ENCODE measurements around the gene CRKL.

DNA sequence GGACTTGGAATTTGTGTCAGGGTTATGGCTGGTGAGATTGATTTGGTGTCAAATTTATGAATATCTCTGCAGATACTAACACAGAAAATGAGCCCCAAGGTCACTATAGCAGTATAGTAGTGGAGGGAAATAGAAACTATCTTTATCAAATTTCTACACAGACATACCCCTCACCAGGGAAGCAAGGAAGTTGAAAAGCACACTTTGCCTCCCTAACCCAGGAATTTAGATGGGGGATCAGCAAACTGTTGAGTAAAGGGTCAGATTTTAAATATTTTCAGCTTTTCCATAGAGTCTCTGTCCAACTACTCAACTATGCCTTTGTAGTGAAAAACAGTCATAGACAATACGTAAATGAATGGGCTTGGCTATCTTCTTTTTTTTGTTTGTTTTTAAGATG lies 12.8 kb downstream of the CRKL start:
- TF ChIP-seq, protein P1, sequence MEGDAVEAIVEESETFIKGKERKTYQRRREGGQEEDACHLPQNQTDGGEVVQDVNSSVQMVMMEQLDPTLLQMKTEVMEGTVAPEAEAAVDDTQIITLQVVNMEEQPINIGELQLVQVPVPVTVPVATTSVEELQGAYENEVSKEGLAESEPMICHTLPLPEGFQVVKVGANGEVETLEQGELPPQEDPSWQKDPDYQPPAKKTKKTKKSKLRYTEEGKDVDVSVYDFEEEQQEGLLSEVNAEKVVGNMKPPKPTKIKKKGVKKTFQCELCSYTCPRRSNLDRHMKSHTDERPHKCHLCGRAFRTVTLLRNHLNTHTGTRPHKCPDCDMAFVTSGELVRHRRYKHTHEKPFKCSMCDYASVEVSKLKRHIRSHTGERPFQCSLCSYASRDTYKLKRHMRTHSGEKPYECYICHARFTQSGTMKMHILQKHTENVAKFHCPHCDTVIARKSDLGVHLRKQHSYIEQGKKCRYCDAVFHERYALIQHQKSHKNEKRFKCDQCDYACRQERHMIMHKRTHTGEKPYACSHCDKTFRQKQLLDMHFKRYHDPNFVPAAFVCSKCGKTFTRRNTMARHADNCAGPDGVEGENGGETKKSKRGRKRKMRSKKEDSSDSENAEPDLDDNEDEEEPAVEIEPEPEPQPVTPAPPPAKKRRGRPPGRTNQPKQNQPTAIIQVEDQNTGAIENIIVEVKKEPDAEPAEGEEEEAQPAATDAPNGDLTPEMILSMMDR (IDR thresholded peaks at IDR 0.05): no peak
- TF ChIP-seq POLR2A (IDR thresholded peaks at IDR 0.05): no peak
